ENCODE results near the gene CRB2.

GRCh38 chr9:123349033-123349432 is 7.0 kb upstream of the CRB2 start:
- no peak for TF ChIP-seq CTCF (IDR thresholded peaks at IDR 0.05; ENCODE audit: borderline replicate concordance, extremely low read depth, low read length, poor library complexity, severe bottlenecking)
- no peak for TF ChIP-seq EZH2 (IDR thresholded peaks at IDR 0.05; ENCODE audit: borderline replicate concordance, low read depth, low read length, severe bottlenecking)
